RPMI8226 (cell line): ENCODE data around the gene MAP3K12.
A peak's percentile ranks its signal among the peaks of the same experiment; 100 is the strongest.
"Not testable (repeated sequence)": the region's sequence is repeated elsewhere in the genome, so short reads cannot be mapped to it uniquely, and the experiment has no call there.

ENCODE experiments used
- DNase-seq: peaks from one replicate; pipeline ENCODE4 v3.0.0-alpha.2; 2015

Gene MAP3K12

GRCh38 chr12:53489242-53489864, 9.9 kb downstream of the MAP3K12 start:
- DNase-seq = no peak

GRCh38 chr12:53486736-53487487, 12.3 kb downstream of the MAP3K12 start:
- no peak for DNase-seq

- DNase-seq = no peak
Observed at GRCh38 chr12:53485955-53486735, 13.1 kb downstream of the MAP3K12 start.

GRCh38 chr12:53484686-53485575, 14.3 kb downstream of the MAP3K12 start:
- DNase-seq = no peak

- DNase-seq = no peak
Observed at GRCh38 chr12:53483979-53484377, 15.3 kb downstream of the MAP3K12 start.

GRCh38 chr12:53483225-53483978, 15.9 kb downstream of the MAP3K12 start:
- peak; percentile 41 for DNase-seq

- DNase-seq = no peak
Observed at GRCh38 chr12:53482626-53483168, 16.6 kb downstream of the MAP3K12 start.

GRCh38 chr12:53481939-53482586, 17.2 kb downstream of the MAP3K12 start:
- peak; percentile 64 for DNase-seq

GRCh38 chr12:53481458-53481857, 17.8 kb downstream of the MAP3K12 start:
- not testable (repeated sequence) for DNase-seq

GRCh38 chr12:53480491-53481442, 18.5 kb downstream of the MAP3K12 start:
- DNase-seq = peak; percentile 42

GRCh38 chr12:53479331-53479730, 19.9 kb downstream of the MAP3K12 start:
- no peak for DNase-seq

- DNase-seq = no peak
Observed at GRCh38 chr12:53478865-53479264, 20.4 kb downstream of the MAP3K12 start.

- DNase-seq = no peak
Observed at GRCh38 chr12:53476769-53477209, 22.5 kb downstream of the MAP3K12 start.

GRCh38 chr12:53474819-53475218, 24.4 kb downstream of the MAP3K12 start:
- no peak for DNase-seq

GRCh38 chr12:53474077-53474476, 25.2 kb downstream of the MAP3K12 start:
- no peak for DNase-seq

GRCh38 chr12:53472056-53472582, 27.1 kb downstream of the MAP3K12 start:
- DNase-seq = no peak

- peak; percentile 19 for DNase-seq
Observed at GRCh38 chr12:53468282-53468681, 31.0 kb downstream of the MAP3K12 start.

GRCh38 chr12:53467880-53468279, 31.4 kb downstream of the MAP3K12 start:
- DNase-seq = peak; percentile 68

GRCh38 chr12:53467082-53467481, 32.2 kb downstream of the MAP3K12 start:
- no peak for DNase-seq
